DMS53 treated with DMSO at 0.1 percent for 48 hours (cell line): ENCODE results near the gene MESP2.
"Not testable (repeated sequence)": the region's sequence is repeated elsewhere in the genome, so short reads cannot be mapped to it uniquely, and the experiment has no call there.

Source experiments
- DNase-seq: peaks from one replicate; lab custom pipeline; 2025; ENCODE audit not compliant: unreplicated experiment; lab: John Stamatoyannopoulos, UW

MESP2 gene

DNA sequence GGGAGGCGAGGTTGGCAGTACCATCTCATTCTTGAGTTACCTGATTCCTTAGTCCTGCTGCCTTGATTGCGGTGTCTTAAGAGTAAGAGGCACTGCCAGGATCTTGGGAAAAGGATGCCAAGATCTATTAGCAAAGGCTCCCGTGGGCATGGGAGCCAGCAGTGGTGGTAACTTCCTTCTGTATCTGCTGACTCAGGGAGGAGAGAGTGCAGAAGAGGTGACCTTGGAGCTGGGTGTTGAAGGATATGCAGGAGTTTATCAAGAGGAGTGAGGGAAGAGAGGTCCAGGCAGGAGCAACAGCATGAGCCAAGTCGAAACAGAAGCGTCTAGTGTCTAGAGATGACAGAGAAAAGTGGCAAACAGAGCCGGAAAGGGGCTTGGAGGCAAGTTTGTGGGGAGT lies 4.5 kb downstream of the MESP2 start:
- DNase-seq = no peak

DNA sequence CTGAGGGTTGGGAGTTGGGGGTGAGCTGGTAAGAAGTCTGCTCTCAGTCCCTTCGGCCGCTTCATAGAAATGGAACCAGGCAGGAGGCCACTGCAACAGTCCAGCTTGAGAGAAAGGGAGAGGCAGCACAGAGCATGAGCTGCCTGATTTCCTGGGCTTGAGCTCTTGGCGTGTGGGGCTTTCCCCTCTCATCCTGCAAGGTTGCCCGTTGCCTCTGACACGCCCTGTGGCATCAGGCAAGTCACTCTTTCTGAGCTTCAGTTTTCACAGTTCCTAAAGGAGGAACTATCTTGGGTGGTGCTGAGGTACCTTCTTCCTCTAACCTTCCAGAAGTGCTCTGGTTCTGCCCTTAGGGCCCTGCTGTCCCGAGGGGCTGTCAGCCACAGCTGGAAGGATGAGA lies 4.9 kb downstream of the MESP2 start:
- no peak for DNase-seq

DNA sequence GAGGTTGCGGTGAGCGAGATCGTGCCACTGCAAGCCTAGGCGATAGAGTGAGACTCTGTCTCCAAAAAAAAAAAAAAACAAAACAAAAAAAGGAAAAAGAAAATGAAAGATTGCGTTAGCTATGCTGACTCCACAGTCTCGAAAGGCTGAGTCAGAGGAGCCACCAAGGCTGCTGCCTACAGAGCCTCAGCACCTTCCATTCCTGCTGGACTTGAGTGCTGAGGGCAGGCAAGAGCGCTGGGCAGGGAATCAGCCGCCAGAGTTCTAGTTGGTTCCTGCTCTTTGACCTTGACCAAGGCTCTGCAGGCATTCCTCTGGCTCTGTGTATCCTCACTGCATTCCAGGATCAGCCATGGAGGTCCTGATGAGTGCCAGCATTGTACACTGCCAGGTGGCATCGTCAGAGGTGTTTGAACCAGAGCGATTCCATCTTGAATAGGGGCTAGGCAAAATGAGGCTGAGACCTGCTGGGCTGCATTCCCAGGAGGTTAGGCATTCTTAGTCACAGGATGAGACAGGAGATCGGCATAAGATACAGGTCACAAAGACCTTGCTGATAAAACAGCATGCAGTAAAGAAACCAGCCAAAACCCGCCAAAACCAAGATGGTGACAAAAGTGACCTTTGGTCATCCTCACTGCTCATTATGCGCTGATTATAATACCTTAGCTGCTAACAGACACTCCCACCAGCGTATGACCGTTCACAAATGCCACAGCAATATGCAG lies 5.9 kb downstream of the MESP2 start:
- DNase-seq = no peak

DNA sequence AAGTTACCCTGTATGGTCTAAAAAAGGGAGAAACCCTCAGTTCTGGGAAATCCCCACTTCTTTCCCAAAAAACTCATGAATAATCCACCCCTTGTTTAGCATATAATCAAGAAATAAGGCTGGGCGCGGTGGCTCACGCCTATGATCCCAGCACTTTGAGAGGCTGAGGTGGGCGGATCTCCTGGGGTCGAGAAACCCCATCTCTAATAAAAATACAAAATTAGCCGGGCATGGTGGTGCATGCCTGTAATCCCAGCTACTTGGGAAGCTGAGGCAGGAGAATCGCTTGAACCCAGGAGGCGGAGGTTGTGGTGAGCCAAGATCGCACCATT lies 6.5 kb downstream of the MESP2 start:
- DNase-seq = not testable (repeated sequence)

DNA sequence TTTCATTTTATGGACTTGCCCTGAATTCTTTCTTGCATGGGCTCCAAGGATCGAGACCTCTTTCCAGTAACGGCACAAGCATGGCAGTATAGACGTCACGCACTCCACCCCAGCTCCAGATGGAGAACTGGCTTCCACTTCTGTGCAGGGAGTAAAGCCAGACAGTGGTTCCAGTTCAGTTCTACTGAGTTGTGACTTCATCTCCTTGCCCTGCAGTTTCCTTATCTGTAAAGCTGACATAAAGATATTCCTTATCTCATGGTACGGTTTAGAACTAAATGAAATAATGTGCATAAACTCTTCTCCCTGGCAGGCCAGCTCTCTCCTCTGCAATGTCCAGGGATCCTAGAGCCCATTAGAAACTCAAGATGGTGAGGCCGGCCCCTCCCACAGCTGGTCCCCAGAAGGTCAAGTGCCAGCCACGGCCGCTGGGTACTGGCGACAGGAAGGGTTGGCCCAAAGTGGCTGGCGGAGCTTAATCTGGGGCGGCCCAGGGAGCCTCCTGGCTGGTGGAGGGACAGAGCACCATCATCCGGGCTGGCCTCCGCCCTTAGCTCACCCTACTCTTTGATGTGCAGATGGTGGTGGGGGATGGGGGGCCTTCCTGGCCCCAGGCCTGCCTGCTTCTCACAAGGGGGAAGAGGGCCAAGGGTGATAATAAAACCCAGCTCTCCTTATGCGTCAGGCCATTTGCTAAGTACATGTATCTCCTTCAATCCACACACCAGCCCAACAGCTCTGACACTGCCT lies 7.2 kb downstream of the MESP2 start:
- DNase-seq = no peak

DNA sequence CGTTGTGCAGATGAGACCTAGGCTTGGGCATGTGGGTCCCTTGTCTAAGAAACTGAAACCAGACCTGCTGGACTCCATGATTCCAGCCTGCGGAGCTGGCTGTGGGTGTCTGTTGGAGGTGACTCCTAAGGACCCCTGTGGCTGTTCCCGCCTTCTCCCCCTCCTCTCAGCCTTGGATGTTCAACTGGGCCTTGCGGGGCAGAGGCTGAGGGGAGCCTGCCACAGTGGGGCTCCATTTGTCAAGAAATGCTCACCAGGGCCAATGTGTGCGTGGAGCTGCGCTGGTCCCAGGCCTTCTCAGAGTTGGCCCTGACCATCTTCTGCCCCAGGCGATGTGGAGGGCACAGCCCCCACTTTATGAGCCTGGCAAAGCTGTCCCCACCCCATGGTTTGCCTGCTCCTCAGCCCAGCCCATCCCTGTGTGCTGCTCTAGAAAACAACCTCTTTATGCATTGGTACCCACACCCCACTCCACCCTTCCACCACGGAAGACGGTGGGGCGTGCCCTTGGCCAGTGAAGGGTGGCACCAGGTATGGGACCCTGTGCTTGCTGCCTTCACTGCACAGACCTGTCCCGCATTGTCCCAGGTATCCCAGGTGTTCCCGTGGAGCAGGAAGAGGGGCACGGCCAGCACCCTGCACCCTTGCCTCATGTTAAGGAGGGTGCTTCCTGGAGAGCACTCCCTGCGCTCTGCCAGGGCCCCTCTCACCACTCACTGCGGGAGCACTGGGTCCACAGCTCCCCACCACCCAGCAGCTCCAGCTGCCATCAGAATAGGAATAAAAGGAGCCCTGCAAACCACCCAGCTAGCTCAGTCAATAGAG lies 7.9 kb downstream of the MESP2 start:
- DNase-seq = no peak

DNA sequence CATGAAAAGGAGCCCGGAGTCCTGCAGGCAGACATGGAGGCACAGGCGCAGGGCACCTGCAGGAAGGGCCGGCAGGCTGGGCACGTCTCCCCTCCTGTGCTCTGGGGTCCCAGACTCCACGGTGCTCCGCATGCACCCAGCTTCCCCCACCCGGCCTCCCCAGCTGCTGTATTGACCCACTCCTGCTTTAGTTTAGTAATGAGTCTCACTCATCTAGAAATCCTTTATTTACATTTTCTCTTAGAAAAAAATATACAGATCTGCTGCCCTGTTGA lies 8.5 kb downstream of the MESP2 start:
- DNase-seq = no peak

DNA sequence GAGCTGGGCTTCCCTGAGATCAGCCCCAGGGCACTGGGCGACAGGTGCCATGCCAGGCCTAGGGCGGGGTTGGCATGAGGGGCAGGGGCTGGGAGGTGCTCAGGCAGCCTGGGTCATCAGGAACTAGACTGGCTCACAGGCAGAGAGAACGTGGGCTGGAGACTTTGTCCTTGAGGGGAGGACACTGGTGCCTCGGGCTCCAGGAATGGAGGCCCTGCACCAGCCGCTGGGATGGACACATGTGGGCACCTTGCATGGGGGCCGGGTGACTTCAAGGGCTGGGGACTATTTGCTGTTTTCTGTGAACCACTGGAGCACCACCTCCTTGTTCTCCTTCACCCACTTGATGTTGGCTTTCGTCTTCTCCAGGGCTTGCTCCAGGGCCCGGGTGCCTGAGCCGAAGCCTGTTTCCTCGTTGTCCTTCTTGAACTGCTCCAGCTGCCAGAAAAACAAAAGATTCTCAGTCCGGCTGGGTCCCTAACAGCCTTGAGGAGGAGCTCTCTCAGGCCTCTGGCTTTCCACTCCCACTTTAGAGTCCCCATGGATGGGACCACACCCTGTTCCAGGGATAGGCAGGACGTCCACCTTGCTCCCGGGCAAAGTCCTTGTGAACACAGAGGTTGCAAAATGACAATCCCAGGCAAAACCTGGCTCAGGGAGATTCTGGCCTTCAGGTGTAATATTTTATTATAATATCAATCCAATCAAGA lies 9.1 kb downstream of the MESP2 start:
- no peak for DNase-seq

DNA sequence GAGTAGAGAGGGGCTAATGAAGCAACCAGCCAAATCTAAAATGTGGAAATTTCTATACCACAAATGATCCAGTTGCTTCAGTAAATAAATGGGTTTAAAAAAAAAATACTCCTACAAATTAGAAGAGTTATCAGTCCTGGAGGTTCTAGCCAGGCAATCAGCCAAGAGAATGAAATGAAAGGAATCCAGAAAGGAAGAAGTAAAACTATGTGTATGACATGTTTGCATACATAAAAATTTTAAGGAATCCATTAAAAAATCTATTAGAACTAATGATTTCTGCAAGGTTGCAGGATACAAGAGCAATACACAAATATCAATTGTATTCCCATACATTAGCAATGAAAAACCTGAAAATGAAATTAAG lies 9.6 kb downstream of the MESP2 start:
- DNase-seq = no peak

DNA sequence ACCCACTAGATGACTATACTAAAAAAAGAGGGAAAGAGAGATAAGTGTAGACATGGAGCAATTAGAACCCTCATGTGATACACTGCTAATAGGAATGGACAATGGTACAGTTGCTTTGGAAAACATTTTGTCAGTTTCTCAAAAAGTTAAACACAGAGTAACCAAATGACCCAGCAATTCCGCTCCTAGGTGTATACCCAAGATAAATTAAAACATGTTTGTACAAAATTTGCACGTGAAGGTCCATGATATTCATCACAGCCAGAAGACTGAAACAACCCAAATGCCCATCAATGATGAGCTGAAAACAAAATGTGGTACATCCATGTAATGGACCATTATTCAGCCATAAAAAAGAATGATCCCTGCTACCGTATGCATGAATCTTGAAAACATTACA lies 11.8 kb downstream of the MESP2 start:
- no peak for DNase-seq

DNA sequence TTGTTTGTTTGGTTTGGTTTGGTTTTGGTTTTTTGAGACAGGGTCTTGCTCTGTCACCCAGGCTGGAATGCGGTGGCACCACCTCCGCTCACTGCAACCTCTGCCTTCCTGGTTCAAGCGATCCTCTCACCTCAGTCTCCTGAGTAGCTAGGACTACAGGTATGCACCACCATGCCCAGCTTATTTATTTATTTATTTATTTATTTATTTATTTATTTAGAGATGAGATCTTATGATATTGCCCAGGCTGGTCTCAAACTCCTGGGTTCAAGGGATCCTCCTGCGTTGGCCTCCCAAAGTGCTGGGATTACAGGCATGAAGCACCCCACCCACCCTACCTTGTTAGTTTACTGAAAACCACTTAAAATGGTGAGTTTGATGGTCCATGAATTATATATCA lies 12.5 kb downstream of the MESP2 start:
- not testable (repeated sequence) for DNase-seq

DNA sequence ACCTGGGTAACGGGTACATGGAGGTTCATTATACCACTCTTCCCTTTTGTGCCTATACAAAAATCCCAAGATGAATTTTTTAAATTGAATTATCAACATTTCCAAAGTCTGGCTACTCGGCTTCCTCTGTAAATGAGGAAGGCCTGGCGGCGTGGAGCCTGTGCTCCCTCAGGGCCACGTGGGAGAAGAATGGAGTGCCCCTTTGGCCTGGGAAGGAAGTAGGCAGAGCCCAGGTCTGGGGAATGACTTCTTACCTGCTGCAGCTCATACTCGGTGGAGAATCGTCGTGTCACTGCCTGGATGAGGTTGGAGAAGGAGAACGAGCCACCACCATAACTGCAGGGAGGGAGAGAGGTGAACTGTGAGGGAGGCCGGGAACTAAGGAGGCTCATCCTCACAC lies 14.1 kb downstream of the MESP2 start:
- no peak for DNase-seq

DNA sequence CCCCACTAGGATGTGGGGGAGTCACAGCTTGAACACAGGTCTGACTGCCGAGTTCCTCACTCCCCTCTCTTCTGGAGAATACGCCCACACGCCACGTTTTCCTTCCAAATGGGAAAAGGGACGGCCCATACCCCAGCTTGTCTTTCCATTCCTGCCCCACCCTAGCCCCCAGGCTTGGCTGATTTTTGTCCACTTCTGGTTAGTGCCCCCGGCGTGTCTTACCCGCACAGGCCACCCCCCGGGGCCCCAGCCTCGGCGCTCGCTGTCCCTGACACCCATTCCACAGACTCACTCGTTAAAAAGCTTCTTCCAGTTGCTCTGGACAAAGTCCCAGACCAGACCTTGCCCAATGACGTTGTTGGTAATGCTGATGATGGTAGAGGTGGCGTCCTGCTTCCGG lies 14.5 kb downstream of the MESP2 start:
- no peak for DNase-seq

DNA sequence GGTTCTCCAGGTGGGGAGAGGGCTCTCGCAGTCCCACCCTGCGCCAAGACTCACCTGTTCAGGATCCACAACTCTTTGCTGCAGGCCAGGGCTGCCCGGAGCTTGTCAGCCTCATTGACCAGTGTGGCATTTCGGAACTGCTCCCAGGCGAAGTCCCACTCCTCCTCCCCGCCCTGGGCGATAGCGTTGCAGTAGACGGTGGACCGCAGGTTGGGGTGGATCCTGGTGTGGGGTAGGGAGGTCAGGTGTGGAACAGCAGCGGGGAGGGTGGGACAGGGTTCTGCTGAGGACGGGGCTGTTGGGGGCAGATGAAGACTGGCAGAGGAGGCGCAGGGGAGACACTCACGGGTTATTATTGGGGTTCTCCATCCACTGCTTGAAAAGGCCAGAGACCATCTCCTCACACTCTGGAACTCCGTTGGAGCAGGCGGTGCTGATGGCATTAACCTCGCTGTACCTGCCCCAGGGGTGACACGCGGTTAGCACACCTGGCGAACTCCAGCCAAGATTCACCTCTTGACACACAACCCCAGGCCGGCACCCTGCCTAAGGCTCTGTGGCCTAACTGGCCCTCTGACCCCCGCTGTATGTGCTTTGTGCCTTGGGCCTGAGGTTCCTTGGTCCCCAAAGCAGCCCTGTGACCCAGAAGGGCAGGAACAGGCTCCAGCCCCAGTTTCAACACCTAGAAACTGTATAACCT lies 16.1 kb downstream of the MESP2 start:
- DNase-seq = no peak

DNA sequence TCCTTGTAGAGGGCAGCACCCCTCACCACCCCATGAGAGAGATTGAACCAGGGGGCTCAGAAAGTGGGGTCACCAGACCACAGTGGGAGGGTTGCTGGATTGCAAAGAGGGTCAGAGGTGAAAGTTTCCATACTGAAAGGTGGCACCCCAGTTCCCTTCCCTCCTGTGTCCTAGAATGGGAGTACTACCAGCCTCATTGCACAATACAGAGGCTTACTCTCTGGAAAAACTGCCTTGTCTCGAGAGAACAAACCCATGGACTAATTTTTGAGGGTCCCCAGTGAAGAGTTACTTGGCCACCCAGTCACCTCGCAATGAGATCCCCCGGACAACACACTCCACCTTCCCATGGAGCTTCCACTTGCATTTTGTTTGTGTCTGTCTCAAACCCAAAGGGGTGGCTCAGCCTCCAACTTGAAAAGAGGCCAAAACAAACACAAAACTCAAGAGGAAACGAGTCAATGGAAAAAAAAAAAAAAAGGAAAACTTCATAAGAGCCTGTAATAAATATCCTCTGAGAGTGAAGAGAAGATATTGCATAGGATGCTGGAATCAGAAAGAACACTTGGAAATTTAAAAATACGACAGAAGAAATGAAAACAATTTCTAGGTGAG lies 18.6 kb downstream of the MESP2 start:
- DNase-seq = peak; percentile 34

DNA sequence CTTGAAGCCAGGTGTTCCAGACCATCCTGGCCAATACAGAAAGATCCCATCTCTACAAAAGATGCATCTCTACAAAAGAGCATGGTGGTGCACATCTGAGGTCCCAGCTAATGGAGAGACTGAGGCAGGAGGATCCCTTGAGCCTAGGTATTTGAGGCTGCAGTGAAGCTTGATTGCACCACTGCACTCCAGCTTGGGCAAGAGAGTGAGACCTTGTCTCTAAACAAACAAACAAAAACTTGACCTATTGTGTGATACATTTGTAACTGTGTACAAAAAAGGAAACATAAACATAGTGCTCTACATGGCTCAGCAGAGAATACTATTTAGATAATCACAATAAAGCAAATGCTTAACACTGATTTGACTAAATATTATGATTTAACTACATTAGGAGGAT lies 19.9 kb downstream of the MESP2 start:
- DNase-seq = no peak

DNA sequence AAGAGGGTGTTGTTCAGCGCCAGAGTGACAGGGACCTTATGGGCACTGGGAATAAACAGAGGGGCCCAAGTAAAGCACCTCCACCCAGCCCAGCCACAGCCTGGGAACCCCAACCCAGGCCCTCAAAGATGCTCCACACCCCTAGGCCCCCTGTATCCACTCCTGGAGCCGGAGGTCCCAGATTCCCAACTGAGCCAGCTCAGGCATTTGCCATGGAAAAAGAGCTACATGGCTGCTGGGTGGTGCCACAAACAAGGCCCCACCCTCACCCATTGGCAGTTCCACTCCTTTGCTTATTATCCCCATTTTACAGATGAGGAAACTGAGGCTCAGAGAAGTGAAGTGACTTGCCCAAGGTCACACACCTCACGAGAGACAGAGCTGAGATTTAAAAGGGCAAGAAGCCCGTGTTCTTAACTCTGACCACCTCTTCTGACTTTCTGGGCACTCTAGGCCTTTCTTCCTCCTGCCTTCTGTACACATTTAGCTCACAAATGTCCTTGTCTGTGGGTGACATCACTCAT lies 21.6 kb downstream of the MESP2 start:
- DNase-seq = no peak

DNA sequence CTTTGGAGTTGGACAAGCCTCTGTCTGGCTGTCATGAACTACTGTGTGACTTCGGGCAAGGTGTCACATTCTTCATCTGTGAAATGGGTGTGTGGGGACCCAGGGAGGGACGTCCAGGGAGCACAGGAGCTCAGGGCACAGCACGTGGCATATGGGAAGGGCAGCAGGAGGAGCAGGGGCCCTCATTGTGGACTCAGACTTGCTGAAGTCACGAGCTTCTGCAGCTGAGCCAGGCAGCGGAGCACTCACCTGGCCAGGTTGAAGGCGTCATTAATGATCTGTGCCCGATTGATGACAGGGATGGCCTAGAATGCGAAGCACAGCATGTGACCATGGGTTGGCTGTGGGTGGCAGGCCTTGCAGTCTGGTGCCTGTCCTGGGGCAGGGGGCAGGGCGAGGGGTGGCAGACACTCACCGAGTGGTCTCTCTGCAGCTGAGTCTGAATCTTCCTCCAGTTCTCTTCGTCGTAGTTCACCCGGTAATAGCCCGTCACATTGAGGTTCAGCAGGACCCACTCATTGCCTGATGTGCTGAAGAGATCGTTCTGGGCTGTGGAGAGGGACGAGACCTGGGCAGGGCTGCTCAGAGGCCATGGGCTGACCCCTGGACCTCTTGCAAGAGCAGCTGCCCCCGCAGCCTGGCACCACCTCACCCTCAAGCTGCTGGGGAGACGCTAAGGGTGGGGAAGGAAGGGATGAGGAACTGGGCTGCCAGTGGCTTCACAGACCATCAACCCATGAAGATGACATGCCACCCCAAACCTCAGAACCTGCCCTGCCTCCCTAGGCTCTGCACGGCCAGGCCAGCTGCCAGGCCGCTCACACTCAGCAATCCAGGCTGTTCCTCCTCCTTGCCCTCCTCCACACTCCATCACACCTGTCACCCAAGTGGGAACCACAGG lies 23.1 kb downstream of the MESP2 start:
- DNase-seq = no peak

DNA sequence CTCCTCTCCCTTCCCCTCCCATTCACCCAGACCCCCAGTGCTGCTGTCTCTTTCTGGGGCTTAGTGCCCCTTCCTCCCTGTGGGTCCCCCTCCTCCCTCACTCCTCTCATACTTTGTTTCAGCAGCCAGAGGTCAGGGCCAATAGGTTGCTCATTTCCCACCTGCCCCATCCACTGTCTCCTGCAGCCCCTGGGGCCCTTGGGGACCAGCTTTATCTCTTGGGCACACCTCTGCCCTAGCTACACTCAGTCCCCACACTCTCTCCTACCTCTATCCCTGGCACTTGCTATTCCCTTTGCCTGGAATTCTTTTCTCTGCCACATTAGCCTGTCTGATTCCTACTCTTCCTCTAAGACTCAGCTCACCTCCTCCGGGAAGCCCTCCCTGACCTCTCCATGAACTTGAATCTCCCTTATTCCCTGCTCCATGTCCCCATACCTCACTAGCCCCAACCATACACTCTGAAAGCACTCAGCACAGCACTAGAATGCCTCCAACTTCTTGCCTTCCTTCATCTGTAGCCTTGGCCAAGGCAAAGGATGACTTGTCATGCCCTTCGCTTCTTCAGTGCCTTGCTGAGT lies 23.9 kb downstream of the MESP2 start:
- DNase-seq = no peak
